GM23338 (cell line): Measurements from ENCODE around the gene KIF2A. TPM values are rescaled to one million over a fixed set of nuclear protein-coding genes. Genes with fewer than 3 reads are reported as not detected.

Experiments used
- ATAC-seq: fragments of 200-7000 bp; cut with Tn5 transposase; 3 replicates; pipeline ENCODE4 v1.9.1; 2020
- DNase-seq: peaks from one replicate; pipeline ENCODE4 v3.0.0-alpha.2; 2015; ENCODE audit warnings: low spot score
- H2AFZ ChIP-seq: fragments of 200-600 bp; sonication (generic); 2 replicates; pipeline ENCODE4 v1.8.0; 2016; ENCODE audit warnings: antibody characterized with exemption, mild to moderate bottlenecking, moderate library complexity
- H3F3A ChIP-seq: fragments of 200-600 bp; sonication (generic); replicated peaks from 2 replicates; pipeline ENCODE4 v1.8.0; 2017; ENCODE audit warnings: antibody characterized with exemption, mixed run types, low read depth
- H3K27ac ChIP-seq: fragments of 200-600 bp; sonication (generic); 2 replicates; pipeline ENCODE4 v1.6.1; 2016; ENCODE audit warnings: low read depth
- H3K27me3 ChIP-seq: fragments of 200-600 bp; sonication (generic); 2 replicates; pipeline ENCODE4 v1.8.0; 2016; ENCODE audit warnings: mild to moderate bottlenecking, mixed run types, moderate library complexity; ENCODE audit not compliant: insufficient read depth
- H3K36me3 ChIP-seq: fragments of 200-600 bp; sonication (generic); 2 replicates; pipeline ENCODE4 v1.8.0; 2016; ENCODE audit warnings: mild to moderate bottlenecking; ENCODE audit not compliant: insufficient read depth
- H3K4me1 ChIP-seq: fragments of 200-600 bp; sonication (generic); 2 replicates; pipeline ENCODE4 v1.8.0; 2016; ENCODE audit warnings: mild to moderate bottlenecking, moderate library complexity; ENCODE audit not compliant: insufficient read depth
- H3K4me2 ChIP-seq: fragments of 200-600 bp; sonication (generic); 2 replicates; pipeline ENCODE4 v1.7.1; 2017; ENCODE audit warnings: mixed run types
- H3K4me3 ChIP-seq: fragments of 200-600 bp; sonication (generic); 2 replicates; pipeline ENCODE4 v1.6.1; 2016; ENCODE audit warnings: mixed run types
- H3K79me2 ChIP-seq: fragments of 200-600 bp; sonication (generic); replicated peaks from 2 replicates; pipeline ENCODE4 v1.8.0; 2017; ENCODE audit warnings: mild to moderate bottlenecking; ENCODE audit not compliant: insufficient read depth
- H3K9me2 ChIP-seq: fragments of 200-600 bp; sonication (generic); 2 replicates; pipeline ENCODE4 v1.8.0; 2017; ENCODE audit not compliant: insufficient read depth
- H4K20me1 ChIP-seq: fragments of 200-600 bp; sonication (generic); replicated peaks from 2 replicates; pipeline ENCODE4 v1.8.0; 2017; ENCODE audit warnings: mild to moderate bottlenecking; ENCODE audit not compliant: insufficient read depth
- H3K27ac Mint-ChIP-seq: 2 replicates; pipeline ENCODE4 v1.8.0; 2020; ENCODE audit warnings: inconsistent platforms, mild to moderate bottlenecking, moderate library complexity, mixed read lengths
- H3K27me3 Mint-ChIP-seq: 3 replicates; pipeline ENCODE4 v1.8.0; 2022; ENCODE audit warnings: low read depth, mild to moderate bottlenecking, moderate library complexity, mixed read lengths, inconsistent platforms; ENCODE audit not compliant: insufficient read depth, poor library complexity
- H3K36me3 Mint-ChIP-seq: 3 replicates; pipeline ENCODE4 v1.8.0; 2021; ENCODE audit warnings: low read depth, mild to moderate bottlenecking, inconsistent platforms, moderate library complexity, mixed read lengths
- H3K4me1 Mint-ChIP-seq: 3 replicates; pipeline ENCODE4 v1.8.0; 2020; ENCODE audit warnings: mild to moderate bottlenecking, inconsistent platforms, mixed read lengths
- H3K4me3 Mint-ChIP-seq: 3 replicates; pipeline ENCODE4 v1.8.0; 2021; ENCODE audit warnings: moderate library complexity, mild to moderate bottlenecking, inconsistent platforms, mixed read lengths
- H3K9me3 Mint-ChIP-seq: 3 replicates; pipeline ENCODE4 v1.8.0; 2020; ENCODE audit warnings: moderate library complexity, mild to moderate bottlenecking, inconsistent platforms, mixed read lengths
- EZH2 ChIP-seq: fragments of 200-600 bp; sonication (generic); IDR thresholded peaks from one replicate; pipeline ENCODE4 v1.8.0; 2017; ENCODE audit warnings: antibody characterized with exemption, mild to moderate bottlenecking, low read depth; ENCODE audit not compliant: unreplicated experiment
- EZH2phosphoT487 ChIP-seq: fragments of 200-600 bp; sonication (generic); IDR thresholded peaks from one replicate; pipeline ENCODE4 v1.8.1; 2018; ENCODE audit warnings: antibody characterized with exemption; ENCODE audit not compliant: unreplicated experiment
- STAT1 ChIP-seq: IDR thresholded peaks from one replicate; pipeline ENCODE4 v1.6.1; 2016; ENCODE audit warnings: antibody characterized with exemption; ENCODE audit not compliant: unreplicated experiment
- polyA plus RNA-seq: library from polyadenylated mRNA; unstranded; fragments of >200 nt; fragmentation: Nextera tagmentation; extraction: Ambion mirVana; gene quantifications from 2 replicates; pipeline ENCODE4 v1.2.1, GENCODE V29; 2016
- total RNA-seq: library from RNA; depleted of rRNA; stranded (reverse); fragments of >200 nt; shearing (Covaris generic); gene quantifications from 2 replicates; pipeline ENCODE4 v1.2.3, GENCODE V29; 2014
- TF ChIP-seq, protein P1 (sequence below): fragments of 250-450 bp; sonication (Bioruptor Pico); IDR thresholded peaks from 2 replicates; pipeline ENCODE4 v1.5.0; 2020; ENCODE audit warnings: mild to moderate bottlenecking, moderate library complexity
- TF ChIP-seq, protein P2 (sequence below): IDR thresholded peaks from 2 replicates; pipeline ENCODE4 v1.6.1; 2016; ENCODE audit warnings: antibody characterized with exemption

KIF2A gene
- total and polyA plus RNA-seq, 2 experiments from 2014 or later: 120 to 122 TPM

- TF ChIP-seq, protein P1, sequence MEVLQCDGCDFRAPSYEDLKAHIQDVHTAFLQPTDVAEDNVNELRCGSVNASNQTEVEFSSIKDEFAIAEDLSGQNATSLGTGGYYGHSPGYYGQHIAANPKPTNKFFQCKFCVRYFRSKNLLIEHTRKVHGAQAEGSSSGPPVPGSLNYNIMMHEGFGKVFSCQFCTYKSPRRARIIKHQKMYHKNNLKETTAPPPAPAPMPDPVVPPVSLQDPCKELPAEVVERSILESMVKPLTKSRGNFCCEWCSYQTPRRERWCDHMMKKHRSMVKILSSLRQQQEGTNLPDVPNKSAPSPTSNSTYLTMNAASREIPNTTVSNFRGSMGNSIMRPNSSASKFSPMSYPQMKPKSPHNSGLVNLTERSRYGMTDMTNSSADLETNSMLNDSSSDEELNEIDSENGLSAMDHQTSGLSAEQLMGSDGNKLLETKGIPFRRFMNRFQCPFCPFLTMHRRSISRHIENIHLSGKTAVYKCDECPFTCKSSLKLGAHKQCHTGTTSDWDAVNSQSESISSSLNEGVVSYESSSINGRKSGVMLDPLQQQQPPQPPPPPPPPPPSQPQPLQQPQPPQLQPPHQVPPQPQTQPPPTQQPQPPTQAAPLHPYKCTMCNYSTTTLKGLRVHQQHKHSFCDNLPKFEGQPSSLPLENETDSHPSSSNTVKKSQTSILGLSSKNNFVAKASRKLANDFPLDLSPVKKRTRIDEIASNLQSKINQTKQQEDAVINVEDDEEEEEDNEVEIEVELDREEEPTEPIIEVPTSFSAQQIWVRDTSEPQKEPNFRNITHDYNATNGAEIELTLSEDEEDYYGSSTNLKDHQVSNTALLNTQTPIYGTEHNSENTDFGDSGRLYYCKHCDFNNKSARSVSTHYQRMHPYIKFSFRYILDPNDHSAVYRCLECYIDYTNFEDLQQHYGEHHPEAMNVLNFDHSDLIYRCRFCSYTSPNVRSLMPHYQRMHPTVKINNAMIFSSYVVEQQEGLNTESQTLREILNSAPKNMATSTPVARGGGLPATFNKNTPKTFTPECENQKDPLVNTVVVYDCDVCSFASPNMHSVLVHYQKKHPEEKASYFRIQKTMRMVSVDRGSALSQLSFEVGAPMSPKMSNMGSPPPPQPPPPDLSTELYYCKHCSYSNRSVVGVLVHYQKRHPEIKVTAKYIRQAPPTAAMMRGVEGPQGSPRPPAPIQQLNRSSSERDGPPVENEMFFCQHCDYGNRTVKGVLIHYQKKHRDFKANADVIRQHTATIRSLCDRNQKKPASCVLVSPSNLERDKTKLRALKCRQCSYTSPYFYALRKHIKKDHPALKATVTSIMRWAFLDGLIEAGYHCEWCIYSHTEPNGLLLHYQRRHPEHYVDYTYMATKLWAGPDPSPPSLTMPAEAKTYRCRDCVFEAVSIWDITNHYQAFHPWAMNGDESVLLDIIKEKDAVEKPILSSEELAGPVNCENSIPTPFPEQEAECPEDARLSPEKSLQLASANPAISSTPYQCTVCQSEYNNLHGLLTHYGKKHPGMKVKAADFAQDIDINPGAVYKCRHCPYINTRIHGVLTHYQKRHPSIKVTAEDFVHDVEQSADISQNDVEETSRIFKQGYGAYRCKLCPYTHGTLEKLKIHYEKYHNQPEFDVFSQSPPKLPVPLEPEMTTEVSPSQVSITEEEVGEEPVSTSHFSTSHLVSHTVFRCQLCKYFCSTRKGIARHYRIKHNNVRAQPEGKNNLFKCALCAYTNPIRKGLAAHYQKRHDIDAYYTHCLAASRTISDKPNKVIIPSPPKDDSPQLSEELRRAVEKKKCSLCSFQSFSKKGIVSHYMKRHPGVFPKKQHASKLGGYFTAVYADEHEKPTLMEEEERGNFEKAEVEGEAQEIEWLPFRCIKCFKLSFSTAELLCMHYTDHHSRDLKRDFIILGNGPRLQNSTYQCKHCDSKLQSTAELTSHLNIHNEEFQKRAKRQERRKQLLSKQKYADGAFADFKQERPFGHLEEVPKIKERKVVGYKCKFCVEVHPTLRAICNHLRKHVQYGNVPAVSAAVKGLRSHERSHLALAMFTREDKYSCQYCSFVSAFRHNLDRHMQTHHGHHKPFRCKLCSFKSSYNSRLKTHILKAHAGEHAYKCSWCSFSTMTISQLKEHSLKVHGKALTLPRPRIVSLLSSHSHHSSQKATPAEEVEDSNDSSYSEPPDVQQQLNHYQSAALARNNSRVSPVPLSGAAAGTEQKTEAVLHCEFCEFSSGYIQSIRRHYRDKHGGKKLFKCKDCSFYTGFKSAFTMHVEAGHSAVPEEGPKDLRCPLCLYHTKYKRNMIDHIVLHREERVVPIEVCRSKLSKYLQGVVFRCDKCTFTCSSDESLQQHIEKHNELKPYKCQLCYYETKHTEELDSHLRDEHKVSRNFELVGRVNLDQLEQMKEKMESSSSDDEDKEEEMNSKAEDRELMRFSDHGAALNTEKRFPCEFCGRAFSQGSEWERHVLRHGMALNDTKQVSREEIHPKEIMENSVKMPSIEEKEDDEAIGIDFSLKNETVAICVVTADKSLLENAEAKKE (CRISPR knock-in tag): no peak
Measured at GRCh38 chr5:62273687-62274086, 32.3 kb upstream of the KIF2A start (continued).

DNA sequence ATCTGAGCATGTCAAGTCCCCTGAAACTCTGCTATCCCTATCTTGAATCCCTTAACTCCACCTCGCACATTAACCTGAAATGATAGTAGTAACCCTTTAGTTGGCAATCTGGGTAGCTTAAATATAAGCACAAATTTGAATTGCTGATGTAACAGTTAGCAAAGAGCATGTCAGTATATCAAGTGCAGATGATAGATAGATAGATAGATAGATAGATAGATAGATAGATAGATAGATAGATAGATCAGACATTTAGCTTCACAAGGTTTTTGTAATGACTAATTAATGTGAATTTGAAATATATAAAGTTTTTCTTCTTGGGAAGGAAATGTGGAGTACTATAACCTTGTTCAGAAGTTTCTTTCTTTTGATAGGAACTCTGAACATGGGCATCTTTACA lies 30.4 kb upstream of the KIF2A start:
- H3K4me1 Mint-ChIP-seq: no peaks in the 10 kb centered on the region; the same call in 2 of the 3 replicates
- no peak overlapping the region for H3K27ac ChIP-seq
- no peaks in the 10 kb centered on the region for H3K79me2 ChIP-seq
- no peak overlapping the region for H3K4me3 ChIP-seq
- peaks cover 4% of the 10 kb centered on the region for H3K27me3 Mint-ChIP-seq
- no peaks in the 10 kb centered on the region for H4K20me1 ChIP-seq
- H3K27me3 ChIP-seq: no peaks in the 10 kb centered on the region
- H3K4me1 ChIP-seq: no peaks in the 10 kb centered on the region
- DNase-seq: no peak
- H3K36me3 Mint-ChIP-seq: no peaks in the 10 kb centered on the region
- H3K9me2 ChIP-seq: 0 out of 2 replicates have a peak, but pooled peaks cover 3% of the 10 kb centered on the region
- no peak overlapping the region for H2AFZ ChIP-seq
- no peaks in the 10 kb centered on the region for H3K36me3 ChIP-seq
- no peak for ATAC-seq
- no peak overlapping the region for H3K27ac Mint-ChIP-seq
- no peaks in the 10 kb centered on the region for H3F3A ChIP-seq
- H3K4me2 ChIP-seq: no peak overlapping the region
- H3K4me3 Mint-ChIP-seq: no peak overlapping the region
- no peaks in the 10 kb centered on the region for H3K9me3 Mint-ChIP-seq
- TF ChIP-seq EZH2phosphoT487 (no peak), EZH2 (no peak), STAT1 (no peak)
- TF ChIP-seq, protein P1 (CRISPR knock-in tag): no peak
- TF ChIP-seq, protein P2, sequence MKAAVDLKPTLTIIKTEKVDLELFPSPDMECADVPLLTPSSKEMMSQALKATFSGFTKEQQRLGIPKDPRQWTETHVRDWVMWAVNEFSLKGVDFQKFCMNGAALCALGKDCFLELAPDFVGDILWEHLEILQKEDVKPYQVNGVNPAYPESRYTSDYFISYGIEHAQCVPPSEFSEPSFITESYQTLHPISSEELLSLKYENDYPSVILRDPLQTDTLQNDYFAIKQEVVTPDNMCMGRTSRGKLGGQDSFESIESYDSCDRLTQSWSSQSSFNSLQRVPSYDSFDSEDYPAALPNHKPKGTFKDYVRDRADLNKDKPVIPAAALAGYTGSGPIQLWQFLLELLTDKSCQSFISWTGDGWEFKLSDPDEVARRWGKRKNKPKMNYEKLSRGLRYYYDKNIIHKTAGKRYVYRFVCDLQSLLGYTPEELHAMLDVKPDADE: no peak
